ENCODE data around the gene MRTFA.
A peak's percentile ranks its signal among the peaks of the same experiment; 100 is the strongest.

MRTFA gene

GRCh38 chr22:40443732-40444131 is 192.8 kb downstream of the MRTFA start:
- no peak for TF ChIP-seq CTCF (IDR thresholded peaks at IDR 0.05; ENCODE audit: control extremely low read depth, extremely low read depth, low read depth, missing control alignments)
- CTCF ChIA-PET: interaction anchor here (1.6 to 1.9 kb wide), 3 partner anchors 59 to 208 kb away, joined by 3 to 6 read pairs (median 5); no protein-coding TSS in a partner anchor
- no peak for DNase-seq (ENCODE audit: extremely low spot score)
- POLR2A ChIA-PET: no interaction called here

GRCh38 chr22:40441761-40442390 is 194.6 kb downstream of the MRTFA start:
- CTCF ChIA-PET: interaction anchor here (1.0 to 2.9 kb wide), 9 partner anchors 9 to 241 kb away, joined by 3 to 7 read pairs (median 4); no protein-coding TSS in a partner anchor
- DNase-seq (ENCODE audit: extremely low spot score): no peak
- POLR2A ChIA-PET: no interaction called here
- no peak for TF ChIP-seq CTCF (IDR thresholded peaks at IDR 0.05; ENCODE audit: control extremely low read depth, extremely low read depth, low read depth, missing control alignments)

GRCh38 chr22:40436505-40437431 is 199.8 kb downstream of the MRTFA start:
- DNase-seq (ENCODE audit: extremely low spot score): peak; percentile 53
- ChIA-PET POLR2A (interaction anchor here (1.3 to 1.7 kb wide), 2 partner anchors 21 to 37 kb away, joined by 3 to 4 read pairs; no protein-coding TSS in a partner anchor), CTCF (interaction anchor here (0.7 to 6.3 kb wide), 73 partner anchors 9 to 490 kb away, joined by 3 to 95 read pairs (median 5); partner anchors contain the start of gene MRTFA)
- peak; percentile 35 for TF ChIP-seq CTCF (IDR thresholded peaks at IDR 0.05; ENCODE audit: control extremely low read depth, extremely low read depth, low read depth, missing control alignments)

- TF ChIP-seq CTCF (IDR thresholded peaks at IDR 0.05; ENCODE audit: control extremely low read depth, extremely low read depth, low read depth, missing control alignments): no peak
- DNase-seq (ENCODE audit: extremely low spot score): no peak
- POLR2A ChIA-PET: interaction anchor here (1.0 kb wide), 1 partner anchor 28 kb away, joined by 6 read pairs; no protein-coding TSS in a partner anchor
- CTCF ChIA-PET: interaction anchor here (1.0 to 6.3 kb wide), 10 partner anchors 9 to 465 kb away, joined by 3 to 95 read pairs (median 33); no protein-coding TSS in a partner anchor
Measured at GRCh38 chr22:40434745-40435144, 201.8 kb downstream of the MRTFA start.

GRCh38 chr22:40434106-40434505 is 202.4 kb downstream of the MRTFA start:
- CTCF ChIA-PET: interaction anchor here (1.5 to 6.3 kb wide), 4 partner anchors 14 to 212 kb away, joined by 5 to 95 read pairs (median 20); no protein-coding TSS in a partner anchor
- no peak for DNase-seq (ENCODE audit: extremely low spot score)
- POLR2A ChIA-PET: no interaction called here
- TF ChIP-seq CTCF (IDR thresholded peaks at IDR 0.05; ENCODE audit: control extremely low read depth, extremely low read depth, low read depth, missing control alignments): no peak

Data from GM10248 (cell line).